ENCODE measurements around the gene USP24.
"Not testable (repeated sequence)": the region's sequence is repeated elsewhere in the genome, so short reads cannot be mapped to it uniquely, and the experiment has no call there.

USP24 gene

GRCh38 chr1:55232448-55233144 is 17.4 kb upstream of the USP24 start:
- no peak for DNase-seq (ENCODE audit: low spot score)

GRCh38 chr1:55231745-55232144 is 16.6 kb upstream of the USP24 start:
- no peak for DNase-seq (ENCODE audit: low spot score)

- DNase-seq (ENCODE audit: low spot score): no peak
These were observed 15.5 kb upstream of the USP24 start for GRCh38 chr1:55230659-55231058.

- not testable (repeated sequence) for DNase-seq (ENCODE audit: low spot score)
These were observed 14.6 kb upstream of the USP24 start for GRCh38 chr1:55229726-55230125.

GRCh38 chr1:55225228-55225627 is 10.1 kb upstream of the USP24 start:
- DNase-seq (ENCODE audit: low spot score): no peak

- DNase-seq (ENCODE audit: low spot score): no peak
These were observed 9.6 kb upstream of the USP24 start for GRCh38 chr1:55224729-55225128.

- no peak for DNase-seq (ENCODE audit: low spot score)
These were observed 7.0 kb upstream of the USP24 start for GRCh38 chr1:55222152-55222551.

- DNase-seq (ENCODE audit: low spot score): peak; percentile 36
These were observed 2.2 kb upstream of the USP24 start for GRCh38 chr1:55217226-55217986.

- no peak for DNase-seq (ENCODE audit: low spot score)
These were observed 932 bp upstream of the USP24 start for GRCh38 chr1:55216096-55216495.

GRCh38 chr1:55214934-55215193 is 300 bp downstream of the USP24 start:
- no peak for DNase-seq (ENCODE audit: low spot score)

- DNase-seq (ENCODE audit: low spot score): no peak
These were observed 791 bp downstream of the USP24 start for GRCh38 chr1:55214212-55214933.

- no peak for DNase-seq (ENCODE audit: low spot score)
These were observed 1.3 kb downstream of the USP24 start for GRCh38 chr1:55213885-55214211.

GRCh38 chr1:55213151-55213884 is 1.8 kb downstream of the USP24 start:
- DNase-seq (ENCODE audit: low spot score): no peak

GRCh38 chr1:55212349-55213150 is 2.6 kb downstream of the USP24 start:
- no peak for DNase-seq (ENCODE audit: low spot score)

GRCh38 chr1:55211863-55212262 is 3.3 kb downstream of the USP24 start:
- DNase-seq (ENCODE audit: low spot score): no peak

GRCh38 chr1:55210990-55211801 is 4.0 kb downstream of the USP24 start:
- DNase-seq (ENCODE audit: low spot score): no peak

- no peak for DNase-seq (ENCODE audit: low spot score)
These were observed 5.9 kb downstream of the USP24 start for GRCh38 chr1:55209247-55209646.

- no peak for DNase-seq (ENCODE audit: low spot score)
These were observed 9.0 kb downstream of the USP24 start for GRCh38 chr1:55206210-55206609.

GRCh38 chr1:55204997-55205396 is 10.2 kb downstream of the USP24 start:
- DNase-seq (ENCODE audit: low spot score): no peak

GRCh38 chr1:55203064-55203463 is 12.1 kb downstream of the USP24 start:
- DNase-seq (ENCODE audit: low spot score): no peak

GRCh38 chr1:55200667-55201066 is 14.5 kb downstream of the USP24 start:
- DNase-seq (ENCODE audit: low spot score): no peak

Measured in LoVo (cell line).